Tibial nerve (tissue), 4 donors: ENCODE results near the gene CADPS. TPM values are rescaled to one million over a fixed set of nuclear protein-coding genes. Genes with fewer than 3 reads are reported as not detected.

Experiments used
- DNase-seq, 2 donors: peaks; one replicate each; pipeline ENCODE4 v3.0.0-alpha.2; 2019; ENCODE audit warnings: low spot score in 2 of 2
- H3K27ac ChIP-seq, 4 donors: fragments of 200-600 bp; sonication (generic) in 3 of 4; one replicate each; pipeline ENCODE4 v1.5.1; 2017 to 2019; ENCODE audit warnings: mild to moderate bottlenecking in 1 of 4
- H3K27me3 ChIP-seq, 2 donors: fragments of 200-600 bp; sonication (generic) in 1 of 2; one replicate each; pipeline versions ENCODE4 v1.5.1 to v1.6.0; 2017 to 2019
- H3K36me3 ChIP-seq, 3 donors: fragments of 200-600 bp; sonication (generic); one replicate each; pipeline ENCODE4 v1.5.1; 2018 to 2019
- H3K4me1 ChIP-seq, 4 donors: fragments of 200-600 bp; sonication (generic) in 3 of 4; one replicate each; pipeline ENCODE4 v1.5.1; 2017 to 2019
- H3K4me3 ChIP-seq, 4 donors: fragments of 200-600 bp; sonication (generic) in 3 of 4; one replicate each; pipeline ENCODE4 v1.5.1; 2017 to 2019; ENCODE audit warnings: mild to moderate bottlenecking in 1 of 4, moderate library complexity in 1 of 4
- H3K9me3 ChIP-seq, 4 donors: fragments of 200-600 bp; sonication (generic) in 3 of 4; one replicate each; pipeline ENCODE4 v1.5.1; 2017 to 2019
- EP300 ChIP-seq, 2 donors: sonication (generic); formaldehyde crosslinking; IDR thresholded peaks; one replicate each; pipeline ENCODE4 v1.6.1; 2017; ENCODE audit warnings: antibody characterized with exemption in 2 of 2, mild to moderate bottlenecking in 1 of 2
- POLR2A ChIP-seq, 2 donors: fragments of 450-650 bp; IDR thresholded peaks; one replicate each; pipeline ENCODE4 v1.6.1; 2017; ENCODE audit warnings: antibody characterized with exemption in 2 of 2, mild to moderate bottlenecking in 2 of 2, moderate library complexity in 2 of 2
- WGBS, 2 donors: methylation state at CpG; one replicate each; pipeline ENCODE4 v1.1.5; 2018; 5-methylcytosine and 5-hydroxymethylcytosine counted together
- total RNA-seq, 4 donors: library from RNA; depleted of rRNA; stranded (reverse); fragments of >200 nt; gene quantifications; one replicate each; pipeline ENCODE4 v1.1.0, GENCODE V29; 2016
- TF ChIP-seq, protein P1 (sequence below), 5 experiments: fragments of 200-600 bp in 3 of 5; fragments of 450-650 bp in 2 of 5; sonication (generic) in 3 of 5; IDR thresholded peaks; one replicate each; pipeline ENCODE4 v1.5.1; 2016 to 2019; ENCODE audit warnings: antibody characterized with exemption in 5 of 5, mild to moderate bottlenecking in 3 of 5, moderate library complexity in 2 of 5

CADPS gene
- total RNA-seq, 4 donors from 2014 or later: 16.2 to 16.7 TPM; not detected in 2

GRCh38 chr3:62630664-62631063 lies 244.6 kb downstream of the CADPS start:
- Histone ChIP-seq H3K36me3 (no peaks in the 10 kb centered on the region), H3K27ac (no peak overlapping the region), H3K9me3 (no peaks in the 10 kb centered on the region), H3K27me3 (no peaks in the 10 kb centered on the region), H3K4me1 (no peaks in the 10 kb centered on the region), H3K4me3 (no peak overlapping the region)
- DNase-seq: no peak
- TF ChIP-seq, protein P1, sequence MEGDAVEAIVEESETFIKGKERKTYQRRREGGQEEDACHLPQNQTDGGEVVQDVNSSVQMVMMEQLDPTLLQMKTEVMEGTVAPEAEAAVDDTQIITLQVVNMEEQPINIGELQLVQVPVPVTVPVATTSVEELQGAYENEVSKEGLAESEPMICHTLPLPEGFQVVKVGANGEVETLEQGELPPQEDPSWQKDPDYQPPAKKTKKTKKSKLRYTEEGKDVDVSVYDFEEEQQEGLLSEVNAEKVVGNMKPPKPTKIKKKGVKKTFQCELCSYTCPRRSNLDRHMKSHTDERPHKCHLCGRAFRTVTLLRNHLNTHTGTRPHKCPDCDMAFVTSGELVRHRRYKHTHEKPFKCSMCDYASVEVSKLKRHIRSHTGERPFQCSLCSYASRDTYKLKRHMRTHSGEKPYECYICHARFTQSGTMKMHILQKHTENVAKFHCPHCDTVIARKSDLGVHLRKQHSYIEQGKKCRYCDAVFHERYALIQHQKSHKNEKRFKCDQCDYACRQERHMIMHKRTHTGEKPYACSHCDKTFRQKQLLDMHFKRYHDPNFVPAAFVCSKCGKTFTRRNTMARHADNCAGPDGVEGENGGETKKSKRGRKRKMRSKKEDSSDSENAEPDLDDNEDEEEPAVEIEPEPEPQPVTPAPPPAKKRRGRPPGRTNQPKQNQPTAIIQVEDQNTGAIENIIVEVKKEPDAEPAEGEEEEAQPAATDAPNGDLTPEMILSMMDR (IDR thresholded peaks at IDR 0.05): no peak
- TF ChIP-seq POLR2A (IDR thresholded peaks at IDR 0.05) (no peak), EP300 (IDR thresholded peaks at IDR 0.05) (no peak)

- Histone ChIP-seq H3K27me3 (no peaks in the 10 kb centered on the region), H3K36me3 (no peaks in the 10 kb centered on the region), H3K4me3 (no peak overlapping the region), H3K9me3 (no peaks in the 10 kb centered on the region), H3K4me1 (no peaks in the 10 kb centered on the region), H3K27ac (no peak overlapping the region)
- WGBS, 2 donors: 24 to 28% methylated on average over 6 of the region's 6 CpGs
- TF ChIP-seq, protein P1 (IDR thresholded peaks at IDR 0.05): no peak
- TF ChIP-seq EP300 (IDR thresholded peaks at IDR 0.05) (no peak), POLR2A (IDR thresholded peaks at IDR 0.05) (no peak)
- DNase-seq: no peak
These were observed 249.9 kb downstream of the CADPS start for GRCh38 chr3:62625268-62625667.

DNA sequence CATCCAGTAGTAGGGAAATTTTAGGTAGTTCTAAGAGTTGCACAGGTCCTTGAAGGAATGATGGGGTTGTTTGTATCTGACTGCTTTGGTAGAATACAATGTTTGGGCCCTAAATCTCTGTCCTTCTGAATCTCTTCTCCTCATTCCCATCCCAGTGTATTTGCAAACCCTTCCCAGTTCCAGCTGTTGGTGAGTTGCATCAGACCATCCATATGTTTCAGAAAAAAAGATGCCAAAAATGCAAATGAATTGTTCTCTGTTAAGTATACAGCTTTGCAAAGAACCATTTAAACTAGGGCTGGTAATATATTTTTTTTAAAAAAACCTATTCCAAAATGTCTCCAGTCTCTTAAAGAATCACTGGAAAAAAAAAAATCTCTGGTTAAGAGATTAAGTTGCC lies 251.0 kb downstream of the CADPS start:
- TF ChIP-seq, protein P1 (IDR thresholded peaks at IDR 0.05): no peak
- Histone ChIP-seq H3K4me1 (no peaks in the 10 kb centered on the region), H3K9me3 (no peaks in the 10 kb centered on the region), H3K36me3 (no peaks in the 10 kb centered on the region), H3K4me3 (no peak overlapping the region), H3K27me3 (no peaks in the 10 kb centered on the region), H3K27ac (no peak overlapping the region)
- no peak for DNase-seq

DNA sequence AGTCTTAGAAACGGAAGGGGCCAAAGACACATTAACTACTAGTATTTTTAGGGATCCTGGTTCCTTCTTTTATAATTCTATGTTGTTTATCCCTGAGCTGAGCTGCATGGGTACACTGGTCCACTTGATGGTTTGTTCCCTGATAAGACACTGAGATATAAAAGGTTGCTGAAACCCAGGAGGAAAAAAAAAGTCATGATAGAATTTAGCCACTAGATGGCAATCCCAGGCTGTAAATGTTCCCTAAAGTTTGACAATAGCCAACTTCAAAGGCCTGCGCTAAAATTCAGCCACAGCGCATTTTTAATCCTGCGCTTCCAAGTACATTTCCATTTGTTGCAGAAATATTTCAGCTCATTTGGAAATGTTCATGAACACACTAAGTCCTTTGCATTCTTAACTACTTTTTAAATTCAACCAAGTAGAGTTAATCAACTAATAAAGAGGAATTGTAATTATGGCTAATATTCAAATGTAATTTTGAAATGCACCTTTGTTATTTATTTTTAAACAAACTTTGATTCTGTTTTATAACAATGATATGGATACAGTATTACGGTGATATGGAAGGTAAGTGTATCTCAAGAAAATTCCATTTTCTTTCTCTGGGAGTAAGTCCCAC lies 252.6 kb downstream of the CADPS start:
- Histone ChIP-seq H3K4me3 (no peak overlapping the region), H3K9me3 (no peaks in the 10 kb centered on the region), H3K27ac (no peak overlapping the region), H3K4me1 (no peaks in the 10 kb centered on the region), H3K27me3 (no peaks in the 10 kb centered on the region), H3K36me3 (no peaks in the 10 kb centered on the region)
- no peak for DNase-seq
- no peak for TF ChIP-seq EP300 (IDR thresholded peaks at IDR 0.05)
- no peak for TF ChIP-seq POLR2A (IDR thresholded peaks at IDR 0.05)
- TF ChIP-seq, protein P1 (IDR thresholded peaks at IDR 0.05): peak; percentile 36 to 65 (median 62)
- 41 to 47% methylated on average over 5 of the region's 5 CpGs for WGBS, 2 donors

- no peaks in the 10 kb centered on the region for H3K9me3 ChIP-seq
- DNase-seq: no peak
- H3K27ac ChIP-seq: no peak overlapping the region
- no peak overlapping the region for H3K4me3 ChIP-seq
- H3K27me3 ChIP-seq: no peaks in the 10 kb centered on the region
- no peaks in the 10 kb centered on the region for H3K4me1 ChIP-seq
- TF ChIP-seq POLR2A (IDR thresholded peaks at IDR 0.05) (no peak), EP300 (IDR thresholded peaks at IDR 0.05) (no peak)
- WGBS, 2 donors: 60% methylated on average over 6 of the region's 6 CpGs
- no peaks in the 10 kb centered on the region for H3K36me3 ChIP-seq
These were observed 253.3 kb downstream of the CADPS start for GRCh38 chr3:62621925-62622324.

DNA sequence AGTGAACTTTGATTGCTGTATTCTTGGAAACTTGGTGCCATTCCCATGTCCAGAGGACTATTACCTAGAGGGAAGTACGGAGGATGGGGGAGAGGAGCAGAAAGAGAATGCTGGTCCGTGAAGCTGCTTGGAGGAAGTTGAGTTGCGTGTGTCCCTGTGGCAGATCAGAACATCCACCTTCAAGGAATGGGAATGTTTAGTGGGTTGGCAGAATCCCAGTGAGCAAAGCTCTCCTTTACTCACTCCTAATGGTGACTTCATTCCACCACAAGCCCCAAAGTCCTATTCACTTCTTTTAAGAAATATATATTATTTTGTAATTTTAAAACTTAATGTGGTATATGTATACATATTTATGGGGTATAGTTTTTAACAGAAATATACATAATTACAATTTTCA lies 254.0 kb downstream of the CADPS start:
- 71 to 78% methylated on average over 3 of the region's 3 CpGs for WGBS, 2 donors
- Histone ChIP-seq H3K4me3 (no peak overlapping the region), H3K4me1 (peaks cover 0 to 1% (median 0%) of the 10 kb centered on the region in 4 donors), H3K36me3 (no peaks in the 10 kb centered on the region), H3K27me3 (no peaks in the 10 kb centered on the region), H3K9me3 (no peaks in the 10 kb centered on the region), H3K27ac (no peak overlapping the region)
- no peak for TF ChIP-seq POLR2A (IDR thresholded peaks at IDR 0.05)
- DNase-seq: no peak
